Activated CD4-positive, alpha-beta T cell treated with anti-CD3 and anti-CD28 coated beads, Interleukin-2, amount 10 ng/mL, durations not matched to agents 7 days and 5 days (primary cell): ENCODE results near the gene LMO7. TPM values are rescaled to one million over a fixed set of nuclear protein-coding genes. Genes with fewer than 3 reads are reported as not detected.
"Not testable (repeated sequence)": the region's sequence is repeated elsewhere in the genome, so short reads cannot be mapped to it uniquely, and the experiment has no call there.

Experiments used
- CTCF ChIA-PET: fragments of 350-600 bp; sonication (Branson Sonifier 250); formaldehyde crosslinking; loops from one replicate; lab custom pipeline; 2021; ENCODE audit warnings: antibody characterized with exemption; lab: Charles Lee
- POLR2A ChIA-PET: fragments of 350-600 bp; sonication (Branson Sonifier 250); formaldehyde crosslinking; loops from one replicate; lab custom pipeline; 2021; ENCODE audit warnings: antibody characterized with exemption; lab: Charles Lee
- DNase-seq: peaks from one replicate; pipeline ENCODE4 v3.0.0-alpha.2; 2020
- H3K27ac Mint-ChIP-seq: one replicate; pipeline ENCODE4 v1.8.0; 2021; ENCODE audit warnings: mild to moderate bottlenecking, moderate library complexity, mixed read lengths
- H3K27me3 Mint-ChIP-seq: one replicate; pipeline ENCODE4 v1.8.0; 2021; ENCODE audit warnings: mixed read lengths
- H3K36me3 Mint-ChIP-seq: one replicate; pipeline ENCODE4 v1.8.0; 2021; ENCODE audit warnings: low read depth, mixed read lengths
- H3K4me1 Mint-ChIP-seq: one replicate; pipeline ENCODE4 v1.8.0; 2021; ENCODE audit warnings: mixed read lengths
- H3K4me3 Mint-ChIP-seq: one replicate; pipeline ENCODE4 v1.8.0; 2021; ENCODE audit warnings: mild to moderate bottlenecking, moderate library complexity, mixed read lengths
- H3K9me3 Mint-ChIP-seq: one replicate; pipeline ENCODE4 v1.8.0; 2021; ENCODE audit warnings: mixed read lengths
- total RNA-seq, 2 experiments: library from RNA; stranded (reverse); gene quantifications; one replicate each; pipeline ENCODE4 v1.2.3, GENCODE V29; 2021

LMO7 gene
- total RNA-seq, 2 experiments from 2014 or later: 23.1 to 30.7 TPM

DNA sequence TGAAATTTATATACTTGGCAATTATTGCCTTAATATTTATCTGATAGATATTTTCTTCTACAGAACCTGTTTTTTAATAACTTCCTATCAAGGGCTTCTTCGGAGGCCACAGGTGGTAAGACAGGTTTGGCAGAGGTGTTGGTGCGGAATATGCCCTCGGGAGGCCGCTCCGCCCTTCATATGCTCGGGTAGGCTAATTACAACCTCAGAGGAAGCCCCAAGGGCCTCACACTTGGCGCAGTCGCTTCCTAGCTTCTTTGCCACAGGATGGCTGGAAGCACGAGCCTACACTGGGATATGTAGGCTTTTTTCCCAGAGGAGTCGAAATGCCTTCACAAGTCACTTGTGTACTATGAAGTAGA is 68.8 kb downstream of the LMO7 start:
- no peak for DNase-seq
- ChIA-PET CTCF (interaction anchor here (1.1 kb wide), 1 partner anchor 9 kb away, joined by 4 read pairs; no protein-coding TSS in a partner anchor), POLR2A (no interaction called here)
- Mint-ChIP-seq H3K36me3 (peaks cover 3% of the 10 kb centered on the region), H3K27me3 (no peaks in the 10 kb centered on the region), H3K4me3 (no peak overlapping the region), H3K9me3 (peaks cover 8% of the 10 kb centered on the region), H3K4me1 (peaks cover 12% of the 10 kb centered on the region), H3K27ac (no peak overlapping the region)

DNA sequence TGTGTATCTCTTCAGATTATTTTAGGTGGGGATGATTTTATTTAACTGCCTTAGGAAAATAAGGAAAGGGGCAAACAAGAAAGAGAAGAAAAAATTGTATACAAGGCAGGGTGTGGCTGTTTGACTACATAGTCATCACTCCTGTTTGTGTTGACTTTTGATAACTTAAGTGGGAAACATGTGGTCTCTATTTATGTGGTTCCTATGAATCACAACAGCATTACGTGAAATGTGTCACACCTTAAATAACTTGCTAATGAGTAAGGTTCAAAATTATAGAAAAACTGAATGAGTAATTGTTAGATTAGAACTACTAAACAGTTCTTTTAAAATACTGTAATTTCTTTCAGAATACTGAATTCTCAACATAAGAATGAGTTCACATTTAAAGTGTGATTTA is 69.3 kb downstream of the LMO7 start:
- CTCF ChIA-PET: interaction anchor here (1.0 to 1.1 kb wide), 2 partner anchors 9 to 10 kb away, joined by 4 to 5 read pairs; no protein-coding TSS in a partner anchor
- Mint-ChIP-seq H3K36me3 (peaks cover 3% of the 10 kb centered on the region), H3K9me3 (peaks cover 8% of the 10 kb centered on the region), H3K4me3 (no peak overlapping the region), H3K27ac (no peak overlapping the region), H3K27me3 (no peaks in the 10 kb centered on the region), H3K4me1 (peaks cover 12% of the 10 kb centered on the region)
- POLR2A ChIA-PET: no interaction called here
- no peak for DNase-seq

DNA sequence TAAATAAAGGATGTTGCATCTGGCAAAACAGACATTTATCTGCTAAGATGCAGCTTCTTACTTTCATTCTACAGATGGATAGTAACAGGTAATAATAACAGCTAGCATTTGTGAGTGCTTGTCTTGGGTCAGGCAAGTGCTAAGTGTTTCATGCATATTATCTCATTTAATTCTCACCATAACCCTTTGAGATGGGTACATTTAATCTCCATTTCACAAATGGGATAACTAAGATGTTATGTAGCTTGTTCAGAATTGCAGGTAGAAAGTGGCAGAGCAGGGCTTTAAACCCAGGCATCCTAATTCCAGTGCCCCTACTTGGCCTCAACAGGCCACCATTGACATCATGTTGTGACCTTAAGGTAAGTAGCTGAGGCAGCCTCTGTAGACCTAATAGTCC is 69.8 kb downstream of the LMO7 start:
- POLR2A ChIA-PET: no interaction called here
- no peak overlapping the region for H3K4me3 Mint-ChIP-seq
- peaks cover 12% of the 10 kb centered on the region for H3K4me1 Mint-ChIP-seq
- no peak overlapping the region for H3K27ac Mint-ChIP-seq
- CTCF ChIA-PET: interaction anchor here (1.0 kb wide), 1 partner anchor 10 kb away, joined by 5 read pairs; no protein-coding TSS in a partner anchor
- H3K27me3 Mint-ChIP-seq: no peaks in the 10 kb centered on the region
- H3K9me3 Mint-ChIP-seq: peaks cover 6% of the 10 kb centered on the region
- DNase-seq: no peak
- peaks cover 3% of the 10 kb centered on the region for H3K36me3 Mint-ChIP-seq

DNA sequence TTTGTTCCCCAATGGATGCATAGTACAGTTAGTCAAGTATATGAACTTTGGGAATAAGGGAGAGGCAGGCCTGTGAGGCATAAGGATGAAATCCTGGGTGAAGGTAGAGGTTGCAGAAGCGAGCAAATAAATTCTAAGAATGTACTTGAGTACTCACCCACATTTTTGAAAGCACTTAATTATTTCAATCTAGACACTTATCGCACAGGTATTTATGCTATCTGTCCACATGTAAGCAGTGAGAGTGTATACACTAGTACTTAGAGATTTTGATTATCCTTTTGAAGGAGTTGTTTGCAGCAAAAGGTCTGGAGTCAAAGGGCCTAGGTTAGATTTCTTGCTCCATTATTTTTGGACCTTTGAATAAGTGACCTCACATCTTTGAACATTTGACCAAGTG is 77.7 kb downstream of the LMO7 start:
- DNase-seq: no peak
- no peak overlapping the region for H3K27ac Mint-ChIP-seq
- peaks cover 5% of the 10 kb centered on the region for H3K4me1 Mint-ChIP-seq
- H3K9me3 Mint-ChIP-seq: no peaks in the 10 kb centered on the region
- H3K27me3 Mint-ChIP-seq: no peaks in the 10 kb centered on the region
- CTCF ChIA-PET: no interaction called here
- POLR2A ChIA-PET: interaction anchor here (0.8 kb wide), 1 partner anchor 235 kb away, joined by 6 read pairs; no protein-coding TSS in a partner anchor
- H3K36me3 Mint-ChIP-seq: peaks cover 5% of the 10 kb centered on the region
- H3K4me3 Mint-ChIP-seq: no peak overlapping the region

DNA sequence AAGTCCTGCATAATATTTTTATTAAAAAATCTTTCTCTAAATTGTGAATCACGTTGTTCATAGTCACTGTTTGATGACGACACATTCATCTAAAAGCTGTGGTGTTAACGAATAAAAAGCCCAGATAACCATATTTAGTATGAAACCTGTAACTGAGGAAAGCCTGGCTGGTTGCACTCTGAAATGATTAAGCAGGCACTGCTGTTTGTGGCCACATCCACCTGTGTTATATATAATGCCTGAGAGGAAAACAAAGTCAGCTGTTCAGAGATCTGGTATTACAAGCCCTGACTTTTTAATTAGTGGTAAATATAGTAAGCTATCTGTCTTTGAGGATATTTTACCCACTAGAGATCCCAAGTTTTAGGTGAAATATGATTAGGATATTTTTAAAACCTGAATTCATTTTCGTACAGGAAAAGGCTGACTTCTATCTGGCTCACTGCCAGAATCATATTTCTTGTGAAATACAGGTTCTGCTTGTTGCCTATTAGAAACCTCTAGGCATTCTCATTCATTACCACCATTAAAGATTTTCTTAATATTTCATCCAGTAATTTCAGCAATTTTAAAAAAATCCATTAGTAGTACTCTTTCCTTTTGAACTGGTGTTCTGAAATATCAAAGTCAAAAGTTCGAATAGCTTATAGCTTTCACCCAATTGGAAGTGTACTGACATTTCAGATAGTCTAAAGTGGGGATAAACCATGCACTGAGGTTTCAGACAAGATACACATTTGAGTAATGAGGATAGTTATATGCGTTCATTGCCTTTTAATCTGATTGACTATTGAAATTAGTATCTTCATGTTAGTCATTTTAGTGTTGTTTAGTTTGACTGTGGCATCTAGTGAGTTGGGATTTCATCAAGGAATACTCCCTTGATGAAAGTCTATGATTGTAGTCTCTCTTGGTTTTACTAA is 79.7 kb downstream of the LMO7 start:
- POLR2A ChIA-PET: interaction anchor here (0.8 kb wide), 1 partner anchor 44 kb away, joined by 3 read pairs; no protein-coding TSS in a partner anchor
- H3K27me3 Mint-ChIP-seq: no peaks in the 10 kb centered on the region

DNA sequence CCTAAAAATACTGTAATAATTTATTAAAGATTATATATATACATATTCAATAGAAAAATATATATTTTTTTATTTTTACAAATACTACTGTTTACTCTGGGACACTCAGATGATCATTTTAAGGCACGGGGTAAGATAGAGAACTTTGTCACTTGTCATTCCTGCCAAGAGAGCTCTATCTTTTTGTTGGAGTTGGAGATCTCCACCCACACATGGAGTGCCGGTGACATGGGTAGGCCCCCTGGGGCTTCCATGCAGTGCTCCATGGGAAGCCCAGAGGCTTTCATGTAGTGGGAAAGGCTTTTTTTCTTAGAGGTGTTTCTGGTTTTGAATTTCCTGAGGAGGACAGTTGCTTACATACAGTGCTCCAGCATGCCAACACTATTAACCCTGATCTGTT is 81.4 kb downstream of the LMO7 start:
- H3K4me3 Mint-ChIP-seq: no peak overlapping the region
- ChIA-PET POLR2A (no interaction called here), CTCF (no interaction called here)
- H3K27ac Mint-ChIP-seq: no peak overlapping the region
- H3K9me3 Mint-ChIP-seq: peaks cover under 1% of the 10 kb centered on the region
- H3K27me3 Mint-ChIP-seq: no peaks in the 10 kb centered on the region
- no peak for DNase-seq
- peaks cover 5% of the 10 kb centered on the region for H3K4me1 Mint-ChIP-seq
- peaks cover 6% of the 10 kb centered on the region for H3K36me3 Mint-ChIP-seq

More for the DNA sequence above, 79.7 kb downstream of the LMO7 start:
- Mint-ChIP-seq H3K36me3 (peaks cover 8% of the 10 kb centered on the region), H3K4me1 (peaks cover 5% of the 10 kb centered on the region), H3K27ac (no peak overlapping the region), H3K4me3 (no peak overlapping the region), H3K9me3 (no peaks in the 10 kb centered on the region)
- no peak for DNase-seq
- CTCF ChIA-PET: interaction anchor here (0.6 to 1.6 kb wide), 3 partner anchors 20 to 1098 kb away, joined by 3 read pairs; no protein-coding TSS in a partner anchor

- DNase-seq: no peak
- Mint-ChIP-seq H3K9me3 (peaks cover 4% of the 10 kb centered on the region), H3K27me3 (no peaks in the 10 kb centered on the region), H3K4me1 (peaks cover under 1% of the 10 kb centered on the region), H3K4me3 (no peak overlapping the region), H3K36me3 (peaks cover 3% of the 10 kb centered on the region), H3K27ac (no peak overlapping the region)
- CTCF ChIA-PET: no interaction called here
- POLR2A ChIA-PET: no interaction called here
These were observed 85.2 kb downstream of the LMO7 start for GRCh38 chr13:75721307-75721706.

DNA sequence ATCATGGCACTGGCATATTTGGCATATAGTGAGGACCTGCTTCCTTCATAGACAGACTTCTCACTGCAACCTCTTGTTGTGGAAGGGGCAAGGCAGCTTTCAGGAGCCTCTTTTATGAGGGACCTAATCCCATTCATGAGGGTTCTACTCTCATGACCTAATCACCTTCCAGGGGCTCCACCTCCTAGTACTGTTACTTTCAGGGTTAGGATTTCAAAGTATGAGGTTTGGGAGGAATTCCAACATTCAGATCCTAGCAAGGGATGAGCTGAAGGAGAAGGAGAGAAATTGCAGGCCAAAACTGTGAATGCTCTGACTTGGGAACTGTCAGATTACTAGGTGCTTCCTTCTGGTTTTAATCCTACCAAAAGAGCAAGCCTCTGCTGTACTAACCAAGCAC is 87.8 kb downstream of the LMO7 start:
- Mint-ChIP-seq H3K27me3 (no peaks in the 10 kb centered on the region), H3K27ac (no peak overlapping the region), H3K4me3 (no peak overlapping the region), H3K4me1 (no peaks in the 10 kb centered on the region), H3K9me3 (peaks cover 4% of the 10 kb centered on the region), H3K36me3 (peaks cover 3% of the 10 kb centered on the region)
- CTCF ChIA-PET: no interaction called here
- POLR2A ChIA-PET: no interaction called here
- no peak for DNase-seq

DNA sequence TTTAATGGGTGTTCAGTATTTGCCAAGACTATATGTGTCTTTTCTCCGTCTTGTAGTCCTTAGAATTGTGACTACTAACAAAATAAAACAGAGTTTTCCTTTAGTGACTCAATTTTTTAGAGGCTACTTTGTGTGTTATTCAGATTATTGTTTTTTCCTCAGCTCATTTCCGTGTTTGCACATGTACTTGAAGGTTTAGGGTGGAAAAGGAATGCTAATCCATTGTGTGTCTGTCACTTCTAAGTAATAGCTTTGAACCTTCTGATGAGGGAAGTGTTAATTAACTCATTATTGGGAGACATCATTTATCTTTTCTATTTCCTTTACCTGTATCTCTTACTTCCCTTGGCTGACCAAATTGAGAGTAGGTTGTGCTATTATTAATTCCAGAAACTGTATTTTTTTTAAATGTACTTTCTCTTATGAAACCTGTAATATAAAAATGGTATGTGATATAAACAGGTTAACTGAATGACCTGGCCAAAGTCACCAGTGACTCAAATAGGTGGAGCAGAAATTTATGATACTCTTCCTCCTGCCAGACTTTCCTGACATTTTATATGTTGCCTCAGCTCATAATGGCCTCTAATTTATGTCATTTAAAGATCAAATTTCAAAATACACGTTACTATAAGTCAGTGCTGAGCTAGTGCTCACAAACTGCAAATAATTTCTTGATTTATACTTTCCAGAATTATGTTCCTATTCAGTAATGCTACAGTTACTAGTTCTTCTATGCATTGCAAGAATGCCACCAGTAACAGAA is 88.8 kb downstream of the LMO7 start:
- H3K4me1 Mint-ChIP-seq: no peaks in the 10 kb centered on the region
- DNase-seq: no peak
- no peak overlapping the region for H3K4me3 Mint-ChIP-seq
- peaks cover 4% of the 10 kb centered on the region for H3K9me3 Mint-ChIP-seq
- CTCF ChIA-PET: no interaction called here
- H3K36me3 Mint-ChIP-seq: no peaks in the 10 kb centered on the region
- H3K27me3 Mint-ChIP-seq: no peaks in the 10 kb centered on the region
- POLR2A ChIA-PET: no interaction called here
- no peak overlapping the region for H3K27ac Mint-ChIP-seq

DNA sequence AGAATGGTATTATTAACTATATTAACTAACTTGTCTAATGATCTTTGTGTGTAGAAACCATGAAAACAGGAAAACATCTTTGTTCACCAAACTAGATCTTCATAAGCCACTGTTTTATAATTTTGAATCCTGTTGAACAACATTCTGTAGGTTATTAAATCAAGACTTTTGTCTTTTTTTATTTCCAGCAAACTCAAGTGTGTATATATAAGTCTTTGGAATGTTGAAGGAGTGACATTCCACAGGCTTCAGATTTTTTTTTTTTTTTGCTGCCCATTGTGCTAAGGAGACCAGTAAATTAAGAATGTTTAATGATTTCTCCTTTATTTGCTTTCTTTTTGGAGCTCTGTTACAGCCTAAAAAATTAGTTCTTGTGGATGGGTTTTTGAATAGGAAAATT is 89.6 kb downstream of the LMO7 start:
- no peak overlapping the region for H3K27ac Mint-ChIP-seq
- peaks cover 4% of the 10 kb centered on the region for H3K9me3 Mint-ChIP-seq
- ChIA-PET POLR2A (no interaction called here), CTCF (no interaction called here)
- no peaks in the 10 kb centered on the region for H3K36me3 Mint-ChIP-seq
- H3K4me3 Mint-ChIP-seq: no peak overlapping the region
- no peaks in the 10 kb centered on the region for H3K4me1 Mint-ChIP-seq
- H3K27me3 Mint-ChIP-seq: no peaks in the 10 kb centered on the region
- no peak for DNase-seq

DNA sequence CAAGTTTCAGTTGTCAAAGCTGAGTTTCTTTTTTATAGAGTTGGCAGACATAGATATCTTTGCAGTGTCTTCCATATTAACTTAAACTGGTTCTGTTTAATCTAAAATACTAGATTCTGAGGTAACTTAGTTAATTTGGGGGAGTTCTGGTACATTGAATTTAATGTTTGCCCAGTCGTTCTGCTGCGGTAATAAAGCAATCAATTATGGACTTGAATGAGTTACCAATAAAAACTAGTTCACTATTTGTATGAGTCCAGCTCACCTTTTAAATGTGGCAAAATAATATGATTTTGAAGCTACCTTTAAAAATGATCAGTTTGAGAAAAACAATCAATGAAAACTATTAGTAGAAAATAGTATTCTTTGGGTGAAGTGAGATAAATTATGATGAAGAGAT is 90.2 kb downstream of the LMO7 start:
- Mint-ChIP-seq H3K36me3 (peaks cover 1% of the 10 kb centered on the region), H3K4me3 (no peak overlapping the region), H3K27ac (no peak overlapping the region), H3K27me3 (no peaks in the 10 kb centered on the region), H3K4me1 (no peaks in the 10 kb centered on the region), H3K9me3 (peaks cover 4% of the 10 kb centered on the region)
- POLR2A ChIA-PET: no interaction called here
- CTCF ChIA-PET: no interaction called here
- no peak for DNase-seq

DNA sequence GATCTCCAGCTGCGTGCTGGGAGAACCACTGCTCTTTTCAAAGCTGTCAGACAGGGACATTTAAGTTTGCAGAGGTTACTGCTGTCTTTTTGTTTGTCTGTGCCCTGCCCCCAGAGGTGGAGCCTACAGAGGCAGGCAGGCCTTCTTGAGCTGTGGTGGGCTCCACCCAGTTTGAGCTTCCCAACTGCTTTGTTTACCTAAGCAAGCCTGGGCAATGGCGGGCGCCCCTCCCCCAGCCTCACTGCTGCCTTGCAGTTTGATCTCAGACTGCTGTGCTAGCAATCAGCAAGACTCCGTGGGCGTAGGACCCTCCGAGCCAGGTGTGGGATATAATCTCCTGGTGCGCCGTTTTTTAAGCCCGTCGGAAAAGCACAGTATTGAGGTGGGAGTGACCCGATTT is 97.0 kb downstream of the LMO7 start:
- H3K4me1 Mint-ChIP-seq, H3K27ac Mint-ChIP-seq, POLR2A ChIA-PET, H3K27me3 Mint-ChIP-seq, H3K9me3 Mint-ChIP-seq, H3K4me3 Mint-ChIP-seq, DNase-seq, H3K36me3 Mint-ChIP-seq: not testable (repeated sequence)
- CTCF ChIA-PET: interaction anchor here (1.6 kb wide), 1 partner anchor 9 kb away, joined by 3 read pairs; no protein-coding TSS in a partner anchor

GRCh38 chr13:75736173-75736572 is 100.0 kb downstream of the LMO7 start:
- Mint-ChIP-seq H3K4me1 (peaks cover 2% of the 10 kb centered on the region), H3K27me3 (no peaks in the 10 kb centered on the region), H3K4me3 (no peak overlapping the region), H3K9me3 (peaks cover 4% of the 10 kb centered on the region), H3K36me3 (peaks cover 2% of the 10 kb centered on the region), H3K27ac (no peak overlapping the region)
- ChIA-PET POLR2A (no interaction called here), CTCF (no interaction called here)
- no peak for DNase-seq
